HepG2 (cell line): ENCODE measurements around the gene KLRC4.

Experiments used
- CEBPG ChIP-seq: IDR thresholded peaks from 2 replicates; pipeline ENCODE4 v1.6.1; 2016
- CTCF ChIP-seq: sonication (generic); formaldehyde crosslinking; IDR thresholded peaks from 2 replicates; pipeline ENCODE4 v1.5.0; 2020; ENCODE audit warnings: mild to moderate bottlenecking, missing genetic modification reagents, moderate library complexity
- EZH2 ChIP-seq: conservative IDR thresholded peaks from 2 replicates; pipeline ENCODE4 v1.6.1; 2012; ENCODE audit warnings: mild to moderate bottlenecking, low read depth, low read length, moderate library complexity
- JUN ChIP-seq: sonication (generic); formaldehyde crosslinking; IDR thresholded peaks from 2 replicates; pipeline ENCODE4 v1.4.0; 2020; ENCODE audit warnings: mild to moderate bottlenecking, missing genetic modification reagents
- MAZ ChIP-seq, 2 experiments: sonication (generic) in 1 of 2; formaldehyde crosslinking in 1 of 2; IDR thresholded peaks; 2 replicates each; pipeline versions ENCODE4 v1.5.0 to v1.6.1; 2012 to 2020; ENCODE audit warnings: low read depth in 2 of 2, mild to moderate bottlenecking in 2 of 2, borderline replicate concordance in 1 of 2, improper control_type of control experiment in 1 of 2, low read length in 1 of 2, missing genetic modification reagents in 1 of 2, moderate library complexity in 1 of 2
- POLR2A ChIP-seq, 2 experiments: IDR thresholded peaks; 2 replicates each; pipeline ENCODE4 v1.6.1; 2011; ENCODE audit warnings: low read depth in 2 of 2, low read length in 2 of 2, mild to moderate bottlenecking in 1 of 2, moderate library complexity in 1 of 2; ENCODE audit not compliant: insufficient read depth in 1 of 2
- PRDM4 ChIP-seq: sonication (generic); formaldehyde crosslinking; IDR thresholded peaks from 2 replicates; pipeline ENCODE4 v1.9.0; 2021; ENCODE audit warnings: missing genetic modification reagents, borderline replicate concordance
- RFX5 ChIP-seq: IDR thresholded peaks from 2 replicates; pipeline ENCODE4 v1.6.1; 2011; ENCODE audit warnings: low read depth, low read length, improper control_type of control experiment
- SIN3A ChIP-seq: IDR thresholded peaks from 2 replicates; pipeline ENCODE4 v1.6.1; 2011; ENCODE audit warnings: low read depth, mild to moderate bottlenecking, control low read depth, low read length, borderline replicate concordance
- SNAPC2 ChIP-seq: sonication (generic); formaldehyde crosslinking; IDR thresholded peaks from 2 replicates; pipeline ENCODE4 v1.8.1; 2022; ENCODE audit warnings: mild to moderate bottlenecking, missing genetic modification reagents
- SP2 ChIP-seq: sonication (generic); formaldehyde crosslinking; IDR thresholded peaks from 2 replicates; pipeline ENCODE4 v1.5.1; 2020; ENCODE audit warnings: mild to moderate bottlenecking, missing genetic modification reagents
- TEF ChIP-seq: sonication (generic); formaldehyde crosslinking; IDR thresholded peaks from 2 replicates; pipeline ENCODE4 v1.5.0; 2020; ENCODE audit warnings: missing genetic modification reagents
- ZNF674 ChIP-seq: sonication (generic); formaldehyde crosslinking; IDR thresholded peaks from 2 replicates; pipeline ENCODE4 v1.5.0; 2020; ENCODE audit warnings: low read depth, mild to moderate bottlenecking, missing genetic modification reagents
- ZNF768 ChIP-seq: sonication (generic); formaldehyde crosslinking; IDR thresholded peaks from 2 replicates; pipeline ENCODE4 v1.4.0; 2020; ENCODE audit warnings: missing genetic modification reagents

- no peak for TF ChIP-seq SNAPC2
- no peak for TF ChIP-seq TEF
- no peak for TF ChIP-seq CEBPG
- no peak for TF ChIP-seq CTCF (CRISPR knock-in tag)
- TF ChIP-seq EZH2 = no peak
- TF ChIP-seq MAZ (IDR thresholded peaks at IDR 0.05; ENCODE audit: borderline replicate concordance, low read depth, low read length) = no peak
- TF ChIP-seq MAZ (CRISPR knock-in tag; IDR thresholded peaks at IDR 0.05; ENCODE audit: low read depth) = no peak
- no peak for TF ChIP-seq PRDM4 (CRISPR knock-in tag)
- no peak for TF ChIP-seq ZNF768 (CRISPR knock-in tag)
- no peak for TF ChIP-seq SP2 (CRISPR knock-in tag)
- no peak for TF ChIP-seq SIN3A
- TF ChIP-seq JUN (CRISPR knock-in tag) = no peak
- no peak for TF ChIP-seq ZNF674
- no peak for TF ChIP-seq RFX5
- TF ChIP-seq POLR2A (IDR thresholded peaks at IDR 0.05; ENCODE audit: insufficient read depth in 1 of 2, low read depth in 2 of 2, low read length in 2 of 2) = no peak
Measured at GRCh38 chr12:10365696-10366405, 43.7 kb downstream of the KLRC4 start.
